Raji (cell line): ENCODE results near the gene CCND2.

Source experiments
- POLR2A ChIP-seq: IDR thresholded peaks from 2 replicates; pipeline ENCODE4 v1.6.1; 2011; ENCODE audit warnings: low read depth, low read length, control low read depth; ENCODE audit not compliant: insufficient read depth

Gene CCND2

GRCh38 chr12:4273652-4274395 is at the start of gene CCND2:
Gene CCND2, plus strand, starts transcription at chr12:4273762. Its CDS starts 279 bp downstream, at chr12:4274041.
- TF ChIP-seq POLR2A = no peak

- TF ChIP-seq POLR2A = no peak
Measured at GRCh38 chr12:4224206-4224889, 49.2 kb upstream of the CCND2 start.

- TF ChIP-seq POLR2A = no peak
Measured at GRCh38 chr12:4225571-4225970, 48.0 kb upstream of the CCND2 start.

- TF ChIP-seq POLR2A = no peak
Measured at GRCh38 chr12:4227046-4227445, 46.5 kb upstream of the CCND2 start.

GRCh38 chr12:4228122-4228580 is 45.4 kb upstream of the CCND2 start:
- TF ChIP-seq POLR2A = no peak

- TF ChIP-seq POLR2A = no peak
Measured at GRCh38 chr12:4230526-4230925, 43.0 kb upstream of the CCND2 start.

GRCh38 chr12:4238577-4238976 is 35.0 kb upstream of the CCND2 start:
- no peak for TF ChIP-seq POLR2A

GRCh38 chr12:4239746-4240145 is 33.8 kb upstream of the CCND2 start:
- TF ChIP-seq POLR2A = no peak

- no peak for TF ChIP-seq POLR2A
Measured at GRCh38 chr12:4240161-4240783, 33.3 kb upstream of the CCND2 start.

- no peak for TF ChIP-seq POLR2A
Measured at GRCh38 chr12:4240981-4241380, 32.6 kb upstream of the CCND2 start.

GRCh38 chr12:4241592-4241991 is 32.0 kb upstream of the CCND2 start:
- TF ChIP-seq POLR2A = no peak

GRCh38 chr12:4242595-4242994 is 31.0 kb upstream of the CCND2 start:
- no peak for TF ChIP-seq POLR2A

- no peak for TF ChIP-seq POLR2A
Measured at GRCh38 chr12:4243091-4243490, 30.5 kb upstream of the CCND2 start.

GRCh38 chr12:4244868-4245267 is 28.7 kb upstream of the CCND2 start:
- TF ChIP-seq POLR2A = no peak

- no peak for TF ChIP-seq POLR2A
Measured at GRCh38 chr12:4245446-4245845, 28.1 kb upstream of the CCND2 start.

- no peak for TF ChIP-seq POLR2A
Measured at GRCh38 chr12:4246116-4246515, 27.4 kb upstream of the CCND2 start.
